ENCODE measurements around the gene SIRT6.

SIRT6 gene

DNA sequence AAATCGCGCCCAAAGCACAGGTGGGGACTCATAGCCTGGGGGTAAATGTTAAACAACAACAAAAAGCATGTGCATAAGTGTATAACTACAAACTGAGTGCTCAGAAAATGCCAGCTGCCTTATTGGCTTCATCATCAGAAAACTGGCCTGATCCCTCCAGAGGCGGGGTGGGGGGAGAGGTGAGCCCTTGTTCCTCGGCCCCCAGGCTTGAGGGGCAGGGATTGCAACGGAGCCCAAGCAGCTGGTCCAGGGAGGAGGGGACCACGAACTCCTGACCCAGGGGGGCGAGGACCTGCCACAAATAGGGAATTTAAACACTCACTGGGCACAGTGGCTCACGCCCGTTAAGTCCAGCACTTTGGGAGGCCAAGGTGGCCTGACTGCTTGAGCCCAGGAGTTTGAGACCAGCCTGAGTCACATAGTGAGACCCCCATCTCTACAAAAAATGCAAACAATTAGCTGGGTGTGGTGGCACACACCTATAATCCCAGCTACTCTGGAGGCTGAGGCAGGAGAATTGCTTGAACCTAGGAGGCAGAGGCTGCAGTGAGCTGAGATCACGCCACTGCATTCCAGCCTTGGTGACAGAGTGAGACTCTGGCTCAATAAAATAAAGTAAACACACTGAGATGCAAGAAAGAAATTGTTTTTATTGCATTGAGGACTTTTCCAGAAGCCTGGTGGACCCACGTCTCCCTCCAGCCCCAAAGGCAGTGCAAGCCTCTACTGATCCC is 8.7 kb downstream of the SIRT6 start (continued):
- TF ChIP-seq, protein P1, sequence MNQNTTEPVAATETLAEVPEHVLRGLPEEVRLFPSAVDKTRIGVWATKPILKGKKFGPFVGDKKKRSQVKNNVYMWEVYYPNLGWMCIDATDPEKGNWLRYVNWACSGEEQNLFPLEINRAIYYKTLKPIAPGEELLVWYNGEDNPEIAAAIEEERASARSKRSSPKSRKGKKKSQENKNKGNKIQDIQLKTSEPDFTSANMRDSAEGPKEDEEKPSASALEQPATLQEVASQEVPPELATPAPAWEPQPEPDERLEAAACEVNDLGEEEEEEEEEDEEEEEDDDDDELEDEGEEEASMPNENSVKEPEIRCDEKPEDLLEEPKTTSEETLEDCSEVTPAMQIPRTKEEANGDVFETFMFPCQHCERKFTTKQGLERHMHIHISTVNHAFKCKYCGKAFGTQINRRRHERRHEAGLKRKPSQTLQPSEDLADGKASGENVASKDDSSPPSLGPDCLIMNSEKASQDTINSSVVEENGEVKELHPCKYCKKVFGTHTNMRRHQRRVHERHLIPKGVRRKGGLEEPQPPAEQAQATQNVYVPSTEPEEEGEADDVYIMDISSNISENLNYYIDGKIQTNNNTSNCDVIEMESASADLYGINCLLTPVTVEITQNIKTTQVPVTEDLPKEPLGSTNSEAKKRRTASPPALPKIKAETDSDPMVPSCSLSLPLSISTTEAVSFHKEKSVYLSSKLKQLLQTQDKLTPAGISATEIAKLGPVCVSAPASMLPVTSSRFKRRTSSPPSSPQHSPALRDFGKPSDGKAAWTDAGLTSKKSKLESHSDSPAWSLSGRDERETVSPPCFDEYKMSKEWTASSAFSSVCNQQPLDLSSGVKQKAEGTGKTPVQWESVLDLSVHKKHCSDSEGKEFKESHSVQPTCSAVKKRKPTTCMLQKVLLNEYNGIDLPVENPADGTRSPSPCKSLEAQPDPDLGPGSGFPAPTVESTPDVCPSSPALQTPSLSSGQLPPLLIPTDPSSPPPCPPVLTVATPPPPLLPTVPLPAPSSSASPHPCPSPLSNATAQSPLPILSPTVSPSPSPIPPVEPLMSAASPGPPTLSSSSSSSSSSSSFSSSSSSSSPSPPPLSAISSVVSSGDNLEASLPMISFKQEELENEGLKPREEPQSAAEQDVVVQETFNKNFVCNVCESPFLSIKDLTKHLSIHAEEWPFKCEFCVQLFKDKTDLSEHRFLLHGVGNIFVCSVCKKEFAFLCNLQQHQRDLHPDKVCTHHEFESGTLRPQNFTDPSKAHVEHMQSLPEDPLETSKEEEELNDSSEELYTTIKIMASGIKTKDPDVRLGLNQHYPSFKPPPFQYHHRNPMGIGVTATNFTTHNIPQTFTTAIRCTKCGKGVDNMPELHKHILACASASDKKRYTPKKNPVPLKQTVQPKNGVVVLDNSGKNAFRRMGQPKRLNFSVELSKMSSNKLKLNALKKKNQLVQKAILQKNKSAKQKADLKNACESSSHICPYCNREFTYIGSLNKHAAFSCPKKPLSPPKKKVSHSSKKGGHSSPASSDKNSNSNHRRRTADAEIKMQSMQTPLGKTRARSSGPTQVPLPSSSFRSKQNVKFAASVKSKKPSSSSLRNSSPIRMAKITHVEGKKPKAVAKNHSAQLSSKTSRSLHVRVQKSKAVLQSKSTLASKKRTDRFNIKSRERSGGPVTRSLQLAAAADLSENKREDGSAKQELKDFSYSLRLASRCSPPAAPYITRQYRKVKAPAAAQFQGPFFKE (tag by site-specific recombination; IDR thresholded peaks at IDR 0.05; ENCODE audit: borderline replicate concordance): no peak
- TF ChIP-seq ZNF274 (IDR thresholded peaks at IDR 0.05; ENCODE audit: low read length) (no peak), ZNF274 (tag by site-specific recombination; IDR thresholded peaks at IDR 0.05; ENCODE audit: borderline replicate concordance) (no peak), EGR2 (tag by site-specific recombination; IDR thresholded peaks at IDR 0.05; ENCODE audit: low read depth) (no peak), IKZF3 (tag by site-specific recombination; IDR thresholded peaks at IDR 0.05) (no peak)

- H3K9me3 ChIP-seq (ENCODE audit: control insufficient read depth, insufficient read depth, low read depth, low read length): no peaks in the 10 kb centered on the region
- no peaks in the 10 kb centered on the region for H3K4me1 ChIP-seq (ENCODE audit: control insufficient read depth, insufficient read depth, low read length)
- H3K27ac ChIP-seq (ENCODE audit: extremely low read depth, low read depth, low read length): no peak overlapping the region
- H3K4me3 ChIP-seq (ENCODE audit: low read depth, low read length): no peak overlapping the region
- POLR2A ChIA-PET: no interaction called here
- H3K36me3 ChIP-seq (ENCODE audit: control insufficient read depth in 2 of 2, insufficient read depth in 1 of 2, low read length in 2 of 2): peaks cover 0 to 11% of the 10 kb centered on the region in 2 experiments; a peak in 2 of 3 replicates
- CTCF ChIA-PET: interaction anchor here (0.7 kb wide), 1 partner anchor 11 kb away, joined by 3 read pairs; no protein-coding TSS in a partner anchor
- TF ChIP-seq, protein P2, sequence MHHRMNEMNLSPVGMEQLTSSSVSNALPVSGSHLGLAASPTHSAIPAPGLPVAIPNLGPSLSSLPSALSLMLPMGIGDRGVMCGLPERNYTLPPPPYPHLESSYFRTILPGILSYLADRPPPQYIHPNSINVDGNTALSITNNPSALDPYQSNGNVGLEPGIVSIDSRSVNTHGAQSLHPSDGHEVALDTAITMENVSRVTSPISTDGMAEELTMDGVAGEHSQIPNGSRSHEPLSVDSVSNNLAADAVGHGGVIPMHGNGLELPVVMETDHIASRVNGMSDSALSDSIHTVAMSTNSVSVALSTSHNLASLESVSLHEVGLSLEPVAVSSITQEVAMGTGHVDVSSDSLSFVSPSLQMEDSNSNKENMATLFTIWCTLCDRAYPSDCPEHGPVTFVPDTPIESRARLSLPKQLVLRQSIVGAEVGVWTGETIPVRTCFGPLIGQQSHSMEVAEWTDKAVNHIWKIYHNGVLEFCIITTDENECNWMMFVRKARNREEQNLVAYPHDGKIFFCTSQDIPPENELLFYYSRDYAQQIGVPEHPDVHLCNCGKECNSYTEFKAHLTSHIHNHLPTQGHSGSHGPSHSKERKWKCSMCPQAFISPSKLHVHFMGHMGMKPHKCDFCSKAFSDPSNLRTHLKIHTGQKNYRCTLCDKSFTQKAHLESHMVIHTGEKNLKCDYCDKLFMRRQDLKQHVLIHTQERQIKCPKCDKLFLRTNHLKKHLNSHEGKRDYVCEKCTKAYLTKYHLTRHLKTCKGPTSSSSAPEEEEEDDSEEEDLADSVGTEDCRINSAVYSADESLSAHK (tag by site-specific recombination; IDR thresholded peaks at IDR 0.05): no peak
- TF ChIP-seq KLF17 (tag by site-specific recombination; IDR thresholded peaks at IDR 0.05) (peak; percentile 80), KLF1 (tag by site-specific recombination; IDR thresholded peaks at IDR 0.05) (peak; percentile 69), ZNF501 (tag by site-specific recombination; IDR thresholded peaks at IDR 0.05) (no peak), ZBTB1 (tag by site-specific recombination; IDR thresholded peaks at IDR 0.05) (peak; percentile 74; the same call in 1 of the 2 replicates), IKZF3 (tag by site-specific recombination; IDR thresholded peaks at IDR 0.05) (peak; percentile 59; the same call in 1 of the 2 replicates), ZBTB11 (tag by site-specific recombination; conservative IDR thresholded peaks at IDR 0.05; ENCODE audit: low read depth) (peak; percentile 18; the same call in 1 of the 2 replicates), ZNF335 (tag by site-specific recombination; conservative IDR thresholded peaks at IDR 0.05) (peak; percentile 55), ZNF138 (tag by site-specific recombination; IDR thresholded peaks at IDR 0.05; ENCODE audit: borderline replicate concordance) (no peak), HOXC10 (CRISPR knock-in tag; IDR thresholded peaks at IDR 0.05) (0 out of 2 replicates have a peak, but pooled peaks have one; percentile 55), ZBTB20 (tag by site-specific recombination; IDR thresholded peaks at IDR 0.05) (0 out of 2 replicates have a peak, but pooled peaks have one; percentile 25), ZNF792 (tag by site-specific recombination; IDR thresholded peaks at IDR 0.05) (no peak), ZNF169 (tag by site-specific recombination; IDR thresholded peaks at IDR 0.05) (no peak), ZNF629 (tag by site-specific recombination; IDR thresholded peaks at IDR 0.05) (0 out of 2 replicates have a peak, but pooled peaks have one; percentile 17), ZNF350 (tag by site-specific recombination; IDR thresholded peaks at IDR 0.05) (no peak), ZIC2 (tag by site-specific recombination; IDR thresholded peaks at IDR 0.05) (peak; percentile 37; the same call in 1 of the 2 replicates)
Measured at GRCh38 chr19:4172861-4173473, 9.4 kb downstream of the SIRT6 start.

Measured in HEK293 (cell line).